Measurements from ENCODE around the gene MKLN1.

DNA sequence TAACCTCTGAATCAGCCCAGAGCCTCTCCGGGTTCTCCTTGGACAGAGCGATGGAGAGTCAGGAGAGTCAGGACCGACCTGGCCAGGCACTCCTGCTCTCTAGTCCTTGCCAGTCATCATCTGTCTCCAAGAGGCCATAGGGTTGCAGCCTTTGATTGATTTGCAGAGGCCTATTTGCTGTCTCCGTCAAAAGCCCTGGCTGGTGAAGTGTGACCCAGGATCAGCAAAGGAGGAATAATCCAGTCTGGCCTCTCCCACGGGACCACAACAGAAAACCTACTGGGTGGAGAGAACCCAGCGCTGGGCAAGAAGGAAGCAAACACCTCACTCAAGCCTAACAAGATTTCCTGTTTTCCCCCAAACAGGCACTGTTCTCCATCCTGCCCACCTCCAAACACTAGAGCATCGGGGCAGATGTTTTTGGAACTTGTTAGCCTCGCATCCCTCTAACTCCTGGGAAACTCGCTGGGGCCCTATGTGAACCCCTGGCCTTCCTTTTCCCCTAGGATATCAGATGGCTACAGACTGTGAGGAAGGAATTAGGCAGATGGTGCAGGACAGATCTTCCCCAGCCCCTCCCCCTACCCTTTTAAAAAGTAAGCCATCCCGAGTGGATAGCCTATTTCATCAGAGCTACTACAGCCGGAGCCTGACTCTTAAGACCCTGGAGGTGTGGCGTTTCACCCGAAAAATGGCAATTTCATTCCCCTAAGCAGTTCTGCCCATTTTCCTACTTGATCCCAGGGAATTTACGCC lies 174.4 kb downstream of the MKLN1 start:
- TF ChIP-seq, protein P1, sequence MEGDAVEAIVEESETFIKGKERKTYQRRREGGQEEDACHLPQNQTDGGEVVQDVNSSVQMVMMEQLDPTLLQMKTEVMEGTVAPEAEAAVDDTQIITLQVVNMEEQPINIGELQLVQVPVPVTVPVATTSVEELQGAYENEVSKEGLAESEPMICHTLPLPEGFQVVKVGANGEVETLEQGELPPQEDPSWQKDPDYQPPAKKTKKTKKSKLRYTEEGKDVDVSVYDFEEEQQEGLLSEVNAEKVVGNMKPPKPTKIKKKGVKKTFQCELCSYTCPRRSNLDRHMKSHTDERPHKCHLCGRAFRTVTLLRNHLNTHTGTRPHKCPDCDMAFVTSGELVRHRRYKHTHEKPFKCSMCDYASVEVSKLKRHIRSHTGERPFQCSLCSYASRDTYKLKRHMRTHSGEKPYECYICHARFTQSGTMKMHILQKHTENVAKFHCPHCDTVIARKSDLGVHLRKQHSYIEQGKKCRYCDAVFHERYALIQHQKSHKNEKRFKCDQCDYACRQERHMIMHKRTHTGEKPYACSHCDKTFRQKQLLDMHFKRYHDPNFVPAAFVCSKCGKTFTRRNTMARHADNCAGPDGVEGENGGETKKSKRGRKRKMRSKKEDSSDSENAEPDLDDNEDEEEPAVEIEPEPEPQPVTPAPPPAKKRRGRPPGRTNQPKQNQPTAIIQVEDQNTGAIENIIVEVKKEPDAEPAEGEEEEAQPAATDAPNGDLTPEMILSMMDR (IDR thresholded peaks at IDR 0.05), result no peak
- TF ChIP-seq POLR2AphosphoS5 (IDR thresholded peaks at IDR 0.05) (no peak), POLR2A (IDR thresholded peaks at IDR 0.05) (no peak), EP300 (IDR thresholded peaks at IDR 0.05) (no peak)
